IMR-90 (cell line): ENCODE data around the gene TMEM40. TPM values are rescaled to one million over a fixed set of nuclear protein-coding genes. Genes with fewer than 3 reads are reported as not detected.

Experiments used
- ATAC-seq: fragments of 200-7000 bp; cut with Tn5 transposase; 2 replicates; pipeline ENCODE4 v1.9.1; 2020; ENCODE audit warnings: low read depth, mild to moderate bottlenecking, moderate library complexity
- BruUV-seq: library from RNA; stranded (reverse); fragments of 400-500 nt; replicated peaks from 2 replicates; lab custom pipeline; 2021; lab: Mats Ljungman, UMichigan
- CTCF ChIA-PET: fragments of 300-600 bp; formaldehyde crosslinking; extraction: SDS; loops from one replicate; lab custom pipeline; 2021; ENCODE audit warnings: antibody characterized with exemption; lab: Yijun Ruan, JAX
- POLR2A ChIA-PET: fragments of 300-600 bp; sonication (Branson Sonifier 250); formaldehyde crosslinking; loops from one replicate; lab custom pipeline; 2022; ENCODE audit warnings: antibody characterized with exemption; ENCODE audit not compliant: unreplicated experiment; lab: Charles Lee
- DNase-seq: peaks from one replicate; pipeline ENCODE4 v3.0.0; 2013
- H2AFZ ChIP-seq: replicated peaks from 2 replicates; pipeline ENCODE3; 2013; ENCODE audit warnings: low read length, mild to moderate bottlenecking; ENCODE audit not compliant: poor library complexity
- H2AK5ac ChIP-seq: 2 replicates; pipeline ENCODE4 v1.6.1; 2013; ENCODE audit warnings: low read depth, low read length, inconsistent platforms
- H2AK9ac ChIP-seq: replicated peaks from 2 replicates; pipeline ENCODE3; 2013; ENCODE audit warnings: mild to moderate bottlenecking, low read depth, low read length, moderate library complexity; ENCODE audit not compliant: poor library complexity
- H2BK120ac ChIP-seq: 2 replicates; pipeline ENCODE4 v1.6.1; 2013; ENCODE audit warnings: low read depth, low read length, inconsistent platforms
- H2BK15ac ChIP-seq: 3 replicates; pipeline ENCODE4 v1.6.1; 2013; ENCODE audit warnings: low read depth, low read length, inconsistent platforms
- H2BK20ac ChIP-seq: 2 replicates; pipeline ENCODE4 v1.6.1; 2013; ENCODE audit warnings: low read depth, mild to moderate bottlenecking, inconsistent platforms, low read length, moderate library complexity
- H2BK5ac ChIP-seq: 2 replicates; pipeline ENCODE4 v1.6.1; 2013; ENCODE audit warnings: mild to moderate bottlenecking, low read depth, low read length, inconsistent platforms; ENCODE audit not compliant: poor library complexity, severe bottlenecking
- H3K14ac ChIP-seq: replicated peaks from 2 replicates; pipeline ENCODE4 v1.6.1; 2013; ENCODE audit warnings: low read depth, low read length, inconsistent platforms
- H3K18ac ChIP-seq: 2 replicates; pipeline ENCODE4 v1.6.1; 2013; ENCODE audit warnings: low read depth, low read length, control low read depth
- H3K23ac ChIP-seq: 2 replicates; pipeline ENCODE4 v1.6.1; 2013; ENCODE audit warnings: low read depth, low read length, inconsistent platforms
- H3K27ac ChIP-seq: 2 replicates; pipeline ENCODE4 v1.5.1; 2013; ENCODE audit warnings: mild to moderate bottlenecking, control low read depth, low read length; ENCODE audit not compliant: insufficient read depth
- H3K27me3 ChIP-seq: 2 replicates; pipeline ENCODE4 v1.6.1; 2013; ENCODE audit warnings: low read length; ENCODE audit not compliant: control insufficient read depth, insufficient read depth
- H3K36me3 ChIP-seq: 2 replicates; pipeline ENCODE4 v1.6.1; 2013; ENCODE audit warnings: low read length, mixed read lengths; ENCODE audit not compliant: control insufficient read depth, insufficient read depth
- H3K4ac ChIP-seq: 2 replicates; pipeline ENCODE4 v1.6.1; 2013; ENCODE audit warnings: low read depth, low read length, inconsistent platforms
- H3K4me1 ChIP-seq: 2 replicates; pipeline ENCODE4 v1.6.1; 2013; ENCODE audit warnings: low read length, mixed read lengths; ENCODE audit not compliant: control insufficient read depth, insufficient read depth
- H3K4me2 ChIP-seq: 2 replicates; pipeline ENCODE4 v1.6.1; 2013; ENCODE audit warnings: low read depth, mild to moderate bottlenecking, control low read depth, low read length, moderate library complexity
- H3K4me3 ChIP-seq: 2 replicates; pipeline ENCODE4 v1.5.1; 2013; ENCODE audit warnings: low read depth, mild to moderate bottlenecking, control low read depth, low read length, moderate library complexity; ENCODE audit not compliant: insufficient read depth
- H3K56ac ChIP-seq: 2 replicates; pipeline ENCODE4 v1.6.1; 2013; ENCODE audit warnings: low read length, inconsistent platforms; ENCODE audit not compliant: insufficient read depth; ENCODE audit errors: extremely low read depth
- H3K79me1 ChIP-seq, 2 experiments: 2 replicates each; pipeline ENCODE4 v1.6.1; 2013; ENCODE audit warnings: low read length in 2 of 2, inconsistent platforms in 1 of 2, low read depth in 1 of 2
- H3K9ac ChIP-seq: 2 replicates; pipeline ENCODE4 v1.6.1; 2013; ENCODE audit warnings: low read depth, low read length, control low read depth
- H3K9me1 ChIP-seq: 2 replicates; pipeline ENCODE4 v1.6.1; 2013; ENCODE audit warnings: low read length, inconsistent platforms; ENCODE audit not compliant: insufficient read depth
- H3K9me3 ChIP-seq: 2 replicates; pipeline ENCODE4 v1.6.1; 2013; ENCODE audit warnings: low read length; ENCODE audit not compliant: control insufficient read depth, insufficient read depth
- H4K20me1 ChIP-seq: 2 replicates; pipeline ENCODE4 v1.6.1; 2013; ENCODE audit warnings: low read length, inconsistent platforms; ENCODE audit not compliant: insufficient read depth
- H4K5ac ChIP-seq: 2 replicates; pipeline ENCODE4 v1.6.1; 2013; ENCODE audit warnings: mild to moderate bottlenecking, low read depth, low read length, control low read depth
- H4K8ac ChIP-seq, 2 experiments: 2 replicates each; pipeline ENCODE4 v1.6.1; 2013; ENCODE audit warnings: low read depth in 2 of 2, low read length in 2 of 2, control low read depth in 1 of 2, inconsistent platforms in 1 of 2
- H4K91ac ChIP-seq: 2 replicates; pipeline ENCODE4 v1.6.1; 2013; ENCODE audit warnings: low read depth, low read length, inconsistent platforms; ENCODE audit not compliant: insufficient read depth
- WGBS, 2 experiments: methylation state at CpG; one replicate each; pipeline versions ENCODE4 v1.1.5 to v1.1.7; 2013; ENCODE audit warnings: missing lambda C conversion rate in 2 of 2; ENCODE audit not compliant: insufficient read length in 1 of 2; ENCODE audit errors: extremely low coverage in 2 of 2; 5-methylcytosine and 5-hydroxymethylcytosine counted together
- dilution Hi-C: fragments of 300-500 bp; cut with HindIII; formaldehyde crosslinking; loops from one replicate; pipeline ENCODE4 v1.14.3; 2018; ENCODE audit warnings: low sequenced_read_pairs; ENCODE audit not compliant: unreplicated experiment
- in situ Hi-C: fragments of 300-500 bp; cut with MboI; formaldehyde crosslinking; loops from 3 replicates; pipeline ENCODE4 v1.14.3; 2019; ENCODE audit warnings: low sequenced_read_pairs, inconsistent platforms, mixed read lengths
- intact Hi-C: fragments of 100-400 bp; cut with micrococcal nuclease; formaldehyde crosslinking; loops from 2 replicates; pipeline ENCODE4 v1.10.0; 2022
- polyA plus RNA-seq, 3 experiments: library from polyadenylated mRNA; depleted of rRNA; stranded (reverse); fragments of >200 nt; gene quantifications; 2 replicates each; pipeline ENCODE4 v1.2.3, GENCODE V29; 2012; ENCODE audit warnings: low replicate concordance in 1 of 3
- total RNA-seq: library from RNA; depleted of rRNA; stranded (reverse); fragments of >200 nt; gene quantifications from 2 replicates; pipeline ENCODE4 v1.2.3, GENCODE V29; 2012
- TF ChIP-seq, protein P1 (sequence below): conservative IDR thresholded peaks from 2 replicates; pipeline ENCODE4 v1.5.1; 2012; ENCODE audit warnings: mild to moderate bottlenecking, low read depth, low read length, improper control_type of control experiment

Gene TMEM40
- total and polyA plus RNA-seq, 2 of the 4 experiments (the other 2 are of a cell fraction), result 0.27 TPM; not detected in 1

DNA sequence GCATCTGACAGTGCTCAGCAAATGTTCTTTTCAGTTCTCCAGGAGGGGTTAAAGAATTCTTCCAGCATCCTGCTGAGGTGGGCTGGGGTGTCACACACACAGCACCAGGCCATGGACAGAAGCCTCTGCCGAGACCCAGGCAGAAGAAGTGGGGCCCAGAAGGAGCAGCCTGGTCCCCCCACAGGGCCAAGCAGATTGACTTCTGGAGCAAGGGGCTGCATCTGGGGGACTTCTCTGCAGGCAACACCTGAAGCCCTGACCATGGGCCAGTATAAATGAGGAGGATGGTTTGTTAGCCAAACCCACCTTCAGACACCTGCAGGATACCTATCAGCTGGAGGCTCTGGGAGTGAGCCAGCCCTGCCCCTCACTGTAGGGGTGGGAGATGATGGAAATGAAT lies 16.2 kb upstream of the TMEM40 start:
- Histone ChIP-seq H3K27ac (no peak overlapping the region), H3K4me2 (no peak overlapping the region), H2AFZ (no peak overlapping the region), H3K18ac (no peak overlapping the region), H3K9me3 (peaks cover 2% of the 10 kb centered on the region; the same call in 1 of the 2 replicates), H3K27me3 (peaks cover 10% of the 10 kb centered on the region), H3K4me1 (no peaks in the 10 kb centered on the region), H3K14ac (no peak overlapping the region), H2AK9ac (no peak overlapping the region), H4K20me1 (no peaks in the 10 kb centered on the region), H3K9me1 (no peaks in the 10 kb centered on the region), H2AK5ac (no peak overlapping the region), H3K56ac (no peak overlapping the region), H3K23ac (no peak overlapping the region), H4K8ac (no peak overlapping the region), H3K79me1 (no peaks in the 10 kb centered on the region), H2BK15ac (no peak overlapping the region), H4K5ac (no peak overlapping the region), H3K4me3 (no peak overlapping the region), H2BK120ac (no peak overlapping the region), H3K36me3 (no peaks in the 10 kb centered on the region), H2BK5ac (no peak overlapping the region), H3K4ac (no peak overlapping the region), H4K91ac (no peak overlapping the region), H3K9ac (no peak overlapping the region), H2BK20ac (no peak overlapping the region)
- CTCF ChIA-PET, result no interaction called here
- no peak for DNase-seq
- intact Hi-C loops, result no loop called here
- POLR2A ChIA-PET, result no interaction called here
- in situ Hi-C loops, result no loop called here
- no TSS peak for BruUV-seq
- TF ChIP-seq, protein P1, sequence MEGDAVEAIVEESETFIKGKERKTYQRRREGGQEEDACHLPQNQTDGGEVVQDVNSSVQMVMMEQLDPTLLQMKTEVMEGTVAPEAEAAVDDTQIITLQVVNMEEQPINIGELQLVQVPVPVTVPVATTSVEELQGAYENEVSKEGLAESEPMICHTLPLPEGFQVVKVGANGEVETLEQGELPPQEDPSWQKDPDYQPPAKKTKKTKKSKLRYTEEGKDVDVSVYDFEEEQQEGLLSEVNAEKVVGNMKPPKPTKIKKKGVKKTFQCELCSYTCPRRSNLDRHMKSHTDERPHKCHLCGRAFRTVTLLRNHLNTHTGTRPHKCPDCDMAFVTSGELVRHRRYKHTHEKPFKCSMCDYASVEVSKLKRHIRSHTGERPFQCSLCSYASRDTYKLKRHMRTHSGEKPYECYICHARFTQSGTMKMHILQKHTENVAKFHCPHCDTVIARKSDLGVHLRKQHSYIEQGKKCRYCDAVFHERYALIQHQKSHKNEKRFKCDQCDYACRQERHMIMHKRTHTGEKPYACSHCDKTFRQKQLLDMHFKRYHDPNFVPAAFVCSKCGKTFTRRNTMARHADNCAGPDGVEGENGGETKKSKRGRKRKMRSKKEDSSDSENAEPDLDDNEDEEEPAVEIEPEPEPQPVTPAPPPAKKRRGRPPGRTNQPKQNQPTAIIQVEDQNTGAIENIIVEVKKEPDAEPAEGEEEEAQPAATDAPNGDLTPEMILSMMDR, result no peak
- ATAC-seq, result no peak
- dilution Hi-C loops, result no loop called here
- no CpG with 5 or more reads among the region's 1 CpG for WGBS, 2 experiments
